Measurements from ENCODE around the gene MPZL2. TPM values are rescaled to one million over a fixed set of nuclear protein-coding genes. Genes with fewer than 3 reads are reported as not detected.

MPZL2 gene
- total RNA-seq, 2 donors from 2014 or later: 19.7 to 48.5 TPM

DNA sequence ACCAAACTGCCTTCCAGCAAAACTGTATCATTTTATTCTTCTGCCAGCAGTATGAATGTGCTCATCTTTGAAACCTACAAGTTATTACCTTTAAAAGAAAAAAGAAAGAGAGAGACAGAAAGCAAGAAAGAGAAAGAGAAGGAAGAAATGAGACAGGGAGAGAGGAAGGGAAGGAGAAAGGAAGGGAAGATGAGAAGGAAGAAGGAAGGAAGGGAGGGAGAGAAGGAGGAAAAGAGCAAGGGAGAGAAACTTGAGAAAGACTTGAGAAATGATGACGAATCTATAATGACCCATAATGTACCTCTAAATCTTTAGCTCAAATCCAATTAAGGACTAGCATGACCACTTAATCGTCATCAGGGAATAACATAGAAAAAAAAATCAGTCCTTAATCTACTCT lies 27.9 kb downstream of the MPZL2 start:
- H3K4me1 ChIP-seq: peaks cover 10% of the 10 kb centered on the region
- H3K27me3 ChIP-seq: no peaks in the 10 kb centered on the region
- WGBS, 2 donors: 65 to 80% methylated on average over 2 of the region's 2 CpGs
- no peak overlapping the region for H3K4me3 ChIP-seq
- peaks cover 0 to 5% of the 10 kb centered on the region in 2 donors for H3K36me3 ChIP-seq (replicated peaks in 1 of 2; ENCODE audit: insufficient read depth in 1 of 2, low read depth in 2 of 2)
- ATAC-seq: no peak
- H3K9me3 ChIP-seq: no peaks in the 10 kb centered on the region
- no peak for DNase-seq
- no peak overlapping the region for H3K27ac ChIP-seq
- intact Hi-C loops (cut with DNase I): no loop called here
- TF ChIP-seq CTCF (IDR thresholded peaks at IDR 0.05) (no peak), POLR2A (IDR thresholded peaks at IDR 0.05) (no peak)

GRCh38 chr11:118234833-118235232 lies 29.3 kb downstream of the MPZL2 start:
- WGBS, 2 donors: 92 to 93% methylated on average over 5 of the region's 5 CpGs
- intact Hi-C loops (cut with DNase I): no loop called here
- no peak overlapping the region for H3K4me3 ChIP-seq
- TF ChIP-seq CTCF (IDR thresholded peaks at IDR 0.05) (no peak), POLR2A (IDR thresholded peaks at IDR 0.05) (no peak)
- DNase-seq (no peak), ATAC-seq (no peak)
- no peaks in the 10 kb centered on the region for H3K9me3 ChIP-seq
- H3K27ac ChIP-seq: no peak overlapping the region
- no peaks in the 10 kb centered on the region for H3K4me1 ChIP-seq
- H3K27me3 ChIP-seq: no peaks in the 10 kb centered on the region
- H3K36me3 ChIP-seq (replicated peaks in 1 of 2; ENCODE audit: insufficient read depth in 1 of 2, low read depth in 2 of 2): peaks cover 0 to 5% of the 10 kb centered on the region in 2 donors

- Histone ChIP-seq H3K9me3 (no peaks in the 10 kb centered on the region), H3K27ac (no peak overlapping the region), H3K4me3 (no peak overlapping the region), H3K4me1 (no peaks in the 10 kb centered on the region), H3K36me3 (replicated peaks in 1 of 2; ENCODE audit: insufficient read depth in 1 of 2, low read depth in 2 of 2) (peaks cover 0 to 5% of the 10 kb centered on the region in 2 donors), H3K27me3 (no peaks in the 10 kb centered on the region)
- ATAC-seq: no peak
- no peak for DNase-seq
- intact Hi-C loops (cut with DNase I): no loop called here
- no peak for TF ChIP-seq POLR2A (IDR thresholded peaks at IDR 0.05)
- 65 to 89% methylated on average over 1 of the region's 1 CpG for WGBS, 2 donors
Measured at GRCh38 chr11:118233850-118234249, 30.2 kb downstream of the MPZL2 start.

DNA sequence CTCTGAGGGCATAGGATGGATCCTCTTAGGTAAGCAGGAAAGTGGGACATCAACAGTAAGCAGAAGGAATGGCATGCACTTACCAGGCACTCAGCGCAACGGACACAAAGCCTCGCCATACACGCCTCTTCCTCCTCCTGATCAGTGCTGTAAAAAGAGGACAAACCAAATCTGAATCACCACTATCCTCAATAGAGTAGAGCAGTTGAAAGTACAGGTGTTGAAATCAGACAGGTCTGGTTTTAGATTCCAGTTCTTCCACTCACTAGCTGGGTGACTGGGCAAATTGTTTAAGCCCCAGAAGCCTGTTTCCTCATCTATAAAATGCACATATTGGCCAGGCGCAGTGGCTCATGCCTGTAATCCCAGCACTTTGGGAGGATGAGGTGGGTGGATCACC lies 30.7 kb downstream of the MPZL2 start:
- TF ChIP-seq POLR2A (IDR thresholded peaks at IDR 0.05): no peak
- no peak for TF ChIP-seq CTCF (IDR thresholded peaks at IDR 0.05)
- no peak overlapping the region for H3K27ac ChIP-seq
- intact Hi-C loops (cut with DNase I): no loop called here
- WGBS, 2 donors: 96% methylated on average over 5 of the region's 5 CpGs
- no peak overlapping the region for H3K4me3 ChIP-seq
- no peaks in the 10 kb centered on the region for H3K27me3 ChIP-seq
- DNase-seq: no peak
- H3K36me3 ChIP-seq (replicated peaks in 1 of 2; ENCODE audit: insufficient read depth in 1 of 2, low read depth in 2 of 2): peaks cover 0 to 5% of the 10 kb centered on the region in 2 donors
- no peaks in the 10 kb centered on the region for H3K9me3 ChIP-seq
- no peaks in the 10 kb centered on the region for H3K4me1 ChIP-seq
- ATAC-seq: no peak

- peaks cover 0 to 5% of the 10 kb centered on the region in 2 donors for H3K36me3 ChIP-seq (replicated peaks in 1 of 2; ENCODE audit: insufficient read depth in 1 of 2, low read depth in 2 of 2)
- no peak for TF ChIP-seq POLR2A (IDR thresholded peaks at IDR 0.05)
- no peak for TF ChIP-seq CTCF (IDR thresholded peaks at IDR 0.05)
- WGBS, 2 donors: 50 to 71% methylated on average over 1 of the region's 1 CpG
- H3K4me1 ChIP-seq: no peaks in the 10 kb centered on the region
- H3K9me3 ChIP-seq: no peaks in the 10 kb centered on the region
- H3K4me3 ChIP-seq: no peak overlapping the region
- ATAC-seq (no peak), DNase-seq (no peak)
- H3K27me3 ChIP-seq: no peaks in the 10 kb centered on the region
- no peak overlapping the region for H3K27ac ChIP-seq
- intact Hi-C loops (cut with DNase I): no loop called here
Measured at GRCh38 chr11:118232659-118233058, 31.4 kb downstream of the MPZL2 start.
